Adrenal gland (tissue), 12 donors: ENCODE results near the gene DPY19L3. TPM values are rescaled to one million over a fixed set of nuclear protein-coding genes. Genes with fewer than 3 reads are reported as not detected.
"Not testable (repeated sequence)": the region's sequence is repeated elsewhere in the genome, so short reads cannot be mapped to it uniquely, and the experiment has no call there.

Experiments
- DNase-seq, 7 donors: peaks; one replicate each; pipeline ENCODE4 v3.0.0-alpha.2; 2019 to 2020
- H3K27ac ChIP-seq, 5 donors: fragments of 200-600 bp; sonication (generic) in 4 of 5; 1 replicate in 3 of 5; 2 replicates in 2 of 5; pipeline versions ENCODE4 v1.5.1 to v1.8.0; 2016 to 2020; ENCODE audit warnings: mild to moderate bottlenecking in 1 of 5
- H3K27me3 ChIP-seq: fragments of 200-600 bp; 2 replicates; pipeline ENCODE4 v1.8.0; 2021
- H3K36me3 ChIP-seq, 2 donors: fragments of 200-600 bp; replicated peaks in 1 of 2; 1 replicate in 1 of 2; 2 replicates in 1 of 2; pipeline versions ENCODE4 v1.5.1 to v1.8.0; 2018 to 2022
- H3K4me1 ChIP-seq, 2 donors: fragments of 200-600 bp; replicated peaks in 1 of 2; 1 replicate in 1 of 2; 2 replicates in 1 of 2; pipeline versions ENCODE4 v1.5.1 to v1.8.0; 2018 to 2021
- H3K4me3 ChIP-seq, 4 donors: fragments of 200-600 bp; sonication (generic) in 3 of 4; one replicate each; pipeline ENCODE4 v1.5.1; 2016 to 2018
- H3K9me3 ChIP-seq, 3 donors: fragments of 200-600 bp; sonication (generic) in 1 of 3; replicated peaks in 1 of 3; 1 replicate in 2 of 3; 2 replicates in 1 of 3; pipeline versions ENCODE4 v1.5.1 to v1.8.0; 2016 to 2021
- POLR2A ChIP-seq, 2 donors: fragments of 450-650 bp; IDR thresholded peaks; one replicate each; pipeline ENCODE4 v1.6.1; 2017; ENCODE audit warnings: antibody characterized with exemption in 2 of 2, mild to moderate bottlenecking in 2 of 2, moderate library complexity in 1 of 2
- WGBS, 4 donors: extraction: QIAGEN DNeasy Blood & Tissue Kit in 2 of 4; methylation state at CpG; one replicate each; pipeline versions ENCODE4 v1.1.5 to v1.1.7; 2013 to 2017; 5-methylcytosine and 5-hydroxymethylcytosine counted together
- intact Hi-C, 2 donors: fragments of 100-400 bp; cut with DNase I; formaldehyde crosslinking; loops; one replicate each; pipeline versions ENCODE4 v1.14.1 to v1.15.0; 2022 to 2023
- polyA plus RNA-seq, 3 donors: library from polyadenylated mRNA; stranded (reverse); fragments of 200-250 nt in 2 of 3; fragments of 350-450 nt in 1 of 3; fragmentation: Illumina TruSeq in 1 of 3; extraction: RNeasy Lipid Tissue Mini Kit (QIAGEN cat#74804) in 1 of 3; gene quantifications; one replicate each; pipeline ENCODE4 v1.2.3, GENCODE V29; 2013 to 2014
- total RNA-seq, 9 donors: library from RNA; depleted of rRNA in 4 of 9; stranded (reverse); fragments of >200 nt in 4 of 9; fragments of 120-200 nt in 1 of 9; fragmentation: NEBNext Ultra II Directional in 1 of 9; extraction: Animal tissue kit (Norgen Biotek cat#: 25700) in 1 of 9; gene quantifications; one replicate each; pipeline versions ENCODE4 v1.1.0 to v1.2.4, GENCODE V29; 2013 to 2023
- TF ChIP-seq, protein P1 (sequence below), 6 experiments: fragments of 450-650 bp in 4 of 6; fragments of 200-600 bp in 2 of 6; sonication (generic) in 1 of 6; IDR thresholded peaks; 1 replicate in 5 of 6; 2 replicates in 1 of 6; pipeline versions ENCODE4 v1.5.1 to v1.8.0; 2016 to 2021; ENCODE audit warnings: antibody characterized with exemption in 6 of 6, mild to moderate bottlenecking in 2 of 6, moderate library complexity in 1 of 6
- donor health status: healthy with polysubstance abuse.
- donor health status: Bipolar disorder and iron deficiency.
- donor health status: DM: yes; HTN: yes; CAD: no.
- donor health status: DM: no; HTN: no; CAD: no.
- donor health status: DM: no; HTN: no; CAD: no.
- donor health status: DM: yes; HTN: yes; CAD: no.

Gene DPY19L3
- total and polyA plus RNA-seq, 12 donors: 5.4 to 31.0 (median 21.6) TPM

DNA sequence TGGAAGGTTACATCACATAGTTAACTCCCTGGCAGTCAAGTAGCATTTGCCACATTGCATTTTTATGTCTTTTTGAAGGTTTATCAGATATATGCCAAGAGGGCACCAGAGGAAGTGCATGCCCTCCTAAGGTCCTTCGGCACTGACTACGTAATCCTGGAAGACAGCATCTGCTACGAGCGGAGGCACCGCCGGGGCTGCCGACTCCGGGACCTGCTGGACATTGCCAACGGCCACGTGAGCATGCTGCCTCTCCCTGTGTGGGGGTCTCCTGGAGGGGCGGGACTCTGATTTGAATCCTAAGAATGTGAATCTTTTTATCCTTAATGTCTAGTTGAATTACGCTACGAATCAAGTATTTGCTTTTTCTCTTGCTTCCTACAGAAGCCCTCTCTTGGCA is 74.8 kb downstream of the DPY19L3 start:
- no peak overlapping the region for H3K27ac ChIP-seq
- no peak overlapping the region for H3K4me3 ChIP-seq
- H3K4me1 ChIP-seq: no peaks in the 10 kb centered on the region
- intact Hi-C loops: no loop called here
- peaks cover 0 to 21% of the 10 kb centered on the region in 2 donors for H3K36me3 ChIP-seq
- no peaks in the 10 kb centered on the region for H3K9me3 ChIP-seq
- no peaks in the 10 kb centered on the region for H3K27me3 ChIP-seq
- no peak for DNase-seq
- TF ChIP-seq POLR2A (IDR thresholded peaks at IDR 0.05): no peak
- TF ChIP-seq, protein P1, sequence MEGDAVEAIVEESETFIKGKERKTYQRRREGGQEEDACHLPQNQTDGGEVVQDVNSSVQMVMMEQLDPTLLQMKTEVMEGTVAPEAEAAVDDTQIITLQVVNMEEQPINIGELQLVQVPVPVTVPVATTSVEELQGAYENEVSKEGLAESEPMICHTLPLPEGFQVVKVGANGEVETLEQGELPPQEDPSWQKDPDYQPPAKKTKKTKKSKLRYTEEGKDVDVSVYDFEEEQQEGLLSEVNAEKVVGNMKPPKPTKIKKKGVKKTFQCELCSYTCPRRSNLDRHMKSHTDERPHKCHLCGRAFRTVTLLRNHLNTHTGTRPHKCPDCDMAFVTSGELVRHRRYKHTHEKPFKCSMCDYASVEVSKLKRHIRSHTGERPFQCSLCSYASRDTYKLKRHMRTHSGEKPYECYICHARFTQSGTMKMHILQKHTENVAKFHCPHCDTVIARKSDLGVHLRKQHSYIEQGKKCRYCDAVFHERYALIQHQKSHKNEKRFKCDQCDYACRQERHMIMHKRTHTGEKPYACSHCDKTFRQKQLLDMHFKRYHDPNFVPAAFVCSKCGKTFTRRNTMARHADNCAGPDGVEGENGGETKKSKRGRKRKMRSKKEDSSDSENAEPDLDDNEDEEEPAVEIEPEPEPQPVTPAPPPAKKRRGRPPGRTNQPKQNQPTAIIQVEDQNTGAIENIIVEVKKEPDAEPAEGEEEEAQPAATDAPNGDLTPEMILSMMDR (IDR thresholded peaks at IDR 0.05): no peak
- WGBS, 4 donors: 89 to 99% (median 95%) methylated on average over 7 to 13 of the region's 13 CpGs

DNA sequence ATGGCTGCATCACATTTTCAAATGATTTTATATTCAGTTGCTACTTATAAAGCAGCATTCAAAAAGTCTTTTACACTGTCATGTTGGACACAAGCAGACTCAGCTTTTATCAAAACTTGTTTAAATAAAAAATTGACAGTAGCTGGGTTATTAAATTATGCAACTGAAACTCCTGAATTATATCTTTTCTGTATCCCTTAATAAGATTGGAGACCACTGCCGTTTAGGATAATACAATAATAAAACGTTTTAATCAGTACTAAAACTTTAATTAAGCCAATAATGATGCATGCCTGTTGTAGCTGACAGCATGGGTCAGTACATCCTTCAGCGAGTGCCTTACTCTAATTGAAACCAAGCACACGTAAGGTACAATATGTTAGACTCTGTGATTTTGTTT is 78.0 kb downstream of the DPY19L3 start:
- Histone ChIP-seq H3K9me3 (no peaks in the 10 kb centered on the region), H3K4me3 (no peak overlapping the region), H3K36me3 (peaks cover 0 to 21% of the 10 kb centered on the region in 2 donors), H3K27ac (no peak overlapping the region), H3K4me1 (peaks cover 5 to 10% of the 10 kb centered on the region in 2 donors), H3K27me3 (no peaks in the 10 kb centered on the region)
- intact Hi-C loops: no loop called here
- no peak for TF ChIP-seq POLR2A (IDR thresholded peaks at IDR 0.05)
- WGBS, 4 donors: 78 to 88% (median 85%) methylated on average over 4 of the region's 4 CpGs
- no peak for DNase-seq

GRCh38 chr19:32489971-32490370 is 84.4 kb downstream of the DPY19L3 start:
- no peak for DNase-seq
- TF ChIP-seq POLR2A (IDR thresholded peaks at IDR 0.05): no peak
- TF ChIP-seq, protein P1 (IDR thresholded peaks at IDR 0.05): no peak
- Histone ChIP-seq H3K27ac (no peak overlapping the region), H3K36me3 (no peaks in the 10 kb centered on the region), H3K9me3 (no peaks in the 10 kb centered on the region), H3K4me1 (peaks cover 5 to 10% of the 10 kb centered on the region in 2 donors), H3K27me3 (no peaks in the 10 kb centered on the region), H3K4me3 (no peak overlapping the region)
- intact Hi-C loops: no loop called here
- 89 to 95% (median 91%) methylated on average over 2 of the region's 2 CpGs for WGBS, 4 donors

DNA sequence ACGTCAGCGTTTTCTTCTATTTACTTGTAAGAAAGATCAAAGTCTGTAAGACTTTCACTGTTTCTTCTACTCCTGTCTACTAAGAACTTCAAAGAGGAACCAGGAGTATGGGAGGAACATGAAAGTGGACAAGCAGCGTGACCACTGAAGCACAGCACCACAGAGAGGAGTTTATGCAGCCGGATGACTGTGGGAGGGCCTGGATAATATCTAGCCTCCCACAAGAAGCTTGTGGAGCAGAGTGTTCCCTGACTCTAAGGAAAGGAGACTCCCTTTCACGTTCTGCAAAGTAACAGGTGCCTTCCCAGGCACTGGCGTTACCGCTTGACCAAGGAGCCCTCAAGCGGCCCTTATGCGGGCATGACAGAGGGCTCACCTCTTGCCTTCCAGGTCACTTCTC is 91.8 kb downstream of the DPY19L3 start:
- no peaks in the 10 kb centered on the region for H3K36me3 ChIP-seq
- no peak for DNase-seq
- 78 to 88% (median 83%) methylated on average over 9 of the region's 9 CpGs for WGBS, 4 donors
- TF ChIP-seq, protein P1 (IDR thresholded peaks at IDR 0.05): no peak
- TF ChIP-seq POLR2A (IDR thresholded peaks at IDR 0.05): no peak
- no peak overlapping the region for H3K27ac ChIP-seq
- no peaks in the 10 kb centered on the region for H3K27me3 ChIP-seq
- no peaks in the 10 kb centered on the region for H3K9me3 ChIP-seq
- H3K4me1 ChIP-seq: no peaks in the 10 kb centered on the region
- intact Hi-C loops: no loop called here
- no peak overlapping the region for H3K4me3 ChIP-seq

- TF ChIP-seq, protein P1 (IDR thresholded peaks at IDR 0.05): no peak
- TF ChIP-seq POLR2A (IDR thresholded peaks at IDR 0.05): no peak
- DNase-seq: no peak
- intact Hi-C loops: no loop called here
- Histone ChIP-seq H3K9me3 (no peaks in the 10 kb centered on the region), H3K4me1 (no peaks in the 10 kb centered on the region), H3K27me3 (no peaks in the 10 kb centered on the region), H3K27ac (no peak overlapping the region), H3K4me3 (no peak overlapping the region), H3K36me3 (no peaks in the 10 kb centered on the region)
- WGBS, 4 donors: 57 to 74% (median 68%) methylated on average over 6 of the region's 6 CpGs
Measured at GRCh38 chr19:32498648-32499200, 93.2 kb downstream of the DPY19L3 start.

- H3K27me3 ChIP-seq, intact Hi-C loops, H3K9me3 ChIP-seq, H3K4me1 ChIP-seq, H3K36me3 ChIP-seq, H3K4me3 ChIP-seq, DNase-seq, H3K27ac ChIP-seq: not testable (repeated sequence)
- 76 to 86% (median 81%) methylated on average over 4 of the region's 4 CpGs for WGBS, 4 donors
Measured at GRCh38 chr19:32512498-32512897, 106.9 kb downstream of the DPY19L3 start.
